HCT116 (cell line): ENCODE measurements around the gene AKIRIN2. TPM values are rescaled to one million over a fixed set of nuclear protein-coding genes. Genes with fewer than 3 reads are reported as not detected.

Experiments used
- ATAC-seq: fragments of 200-7000 bp; cut with Tn5 transposase; 2 replicates; pipeline ENCODE4 v1.9.1; 2020; ENCODE audit warnings: mild to moderate bottlenecking, moderate library complexity
- BruUV-seq: library from RNA; stranded (reverse); fragments of 400-500 nt; replicated peaks from 2 replicates; lab custom pipeline; 2021; lab: Mats Ljungman, UMichigan
- CTCF ChIA-PET: fragments of 300-600 bp; sonication (Branson Sonifier 250); formaldehyde crosslinking; loops from one replicate; lab custom pipeline; 2021; ENCODE audit warnings: antibody characterized with exemption; lab: Charles Lee
- POLR2A ChIA-PET: fragments of 300-600, 350-600 bp; sonication (Branson Sonifier 250); formaldehyde crosslinking; loops from one replicate; lab custom pipeline; 2021; ENCODE audit warnings: antibody characterized with exemption; lab: Charles Lee
- RAD21 ChIA-PET, 2 experiments: fragments of 300-600 bp; sonication (Branson Sonifier 250); formaldehyde crosslinking; loops; one replicate each; lab custom pipeline; 2023; ENCODE audit warnings: low total read pairs in 2 of 2; ENCODE audit not compliant: uncharacterized antibody in 2 of 2, unreplicated experiment in 2 of 2, low non-redundant PET in 1 of 2; lab: Charles Lee
- DNase-seq: peaks from one replicate; pipeline ENCODE4 v3.0.0-alpha.2; 2010; ENCODE audit warnings: low read depth, low spot score
- H2AFZ ChIP-seq: fragments of 200-600 bp; shearing (Covaris generic), sonication (generic); 2 replicates; pipeline ENCODE4 v1.6.1; 2017; ENCODE audit warnings: low read depth, mixed run types, mixed read lengths, antibody characterized with exemption, low read length; ENCODE audit not compliant: poor library complexity, severe bottlenecking
- H3K27ac ChIP-seq: 2 replicates; pipeline ENCODE4 v1.5.1; 2012; ENCODE audit warnings: low read depth, low read length
- H3K27me3 ChIP-seq: fragments of 200-600 bp; sonication (generic); 2 replicates; pipeline ENCODE4 v1.6.1; 2016; ENCODE audit warnings: mixed run types, low read length, mixed read lengths; ENCODE audit not compliant: insufficient read depth
- H3K36me3 ChIP-seq, 2 experiments: fragments of 200-500 bp in 1 of 2; fragments of 200-600 bp in 1 of 2; sonication (Bioruptor generic) in 1 of 2; sonication (generic) in 1 of 2; 2 replicates each; pipeline versions ENCODE4 v1.5.1 to v1.6.1; 2014 to 2016; ENCODE audit warnings: low read length in 2 of 2, inconsistent platforms in 1 of 2, mixed read lengths in 1 of 2, mixed run types in 1 of 2; ENCODE audit not compliant: insufficient read depth in 2 of 2, control insufficient read depth in 1 of 2
- H3K4me1 ChIP-seq, 2 experiments: fragments of 200-600 bp in 1 of 2; sonication (generic) in 1 of 2; 2 replicates each; pipeline versions ENCODE4 v1.5.1 to v1.6.1; 2012 to 2017; ENCODE audit warnings: low read length in 2 of 2, inconsistent platforms in 1 of 2, mild to moderate bottlenecking in 1 of 2, mixed read lengths in 1 of 2, mixed run types in 1 of 2, moderate library complexity in 1 of 2; ENCODE audit not compliant: insufficient read depth in 2 of 2, control insufficient read depth in 1 of 2
- H3K4me2 ChIP-seq: fragments of 200-600 bp; sonication (generic); 2 replicates; pipeline ENCODE4 v1.6.1; 2017; ENCODE audit warnings: mixed run types, low read length, mixed read lengths
- H3K4me3 ChIP-seq, 2 experiments: fragments of 200-600 bp in 1 of 2; sonication (generic) in 1 of 2; replicated peaks in 1 of 2; 2 replicates each; pipeline ENCODE4 v1.5.1; 2011 to 2016; ENCODE audit warnings: low read length in 2 of 2, control low read depth in 1 of 2, low read depth in 1 of 2, mild to moderate bottlenecking in 1 of 2, mixed read lengths in 1 of 2, mixed run types in 1 of 2
- H3K79me2 ChIP-seq: fragments of 200-600 bp; sonication (generic); 2 replicates; pipeline ENCODE4 v1.6.1; 2017; ENCODE audit warnings: mild to moderate bottlenecking, mixed run types, low read length, moderate library complexity, mixed read lengths; ENCODE audit not compliant: insufficient read depth
- H3K9ac ChIP-seq: fragments of 200-600 bp; sonication (generic); 2 replicates; pipeline ENCODE4 v1.6.1; 2016; ENCODE audit warnings: low read length, mixed read lengths
- H3K9me2 ChIP-seq: fragments of 200-600 bp; sonication (generic), shearing (Covaris generic); 2 replicates; pipeline ENCODE4 v1.6.1; 2017; ENCODE audit warnings: mixed run types, mild to moderate bottlenecking, moderate library complexity; ENCODE audit not compliant: insufficient read depth
- H3K9me3 ChIP-seq, 2 experiments: fragments of 200-500 bp in 1 of 2; fragments of 200-600 bp in 1 of 2; sonication (Bioruptor generic) in 1 of 2; sonication (generic) in 1 of 2; 2 replicates each; pipeline ENCODE4 v1.6.1; 2014 to 2017; ENCODE audit warnings: low read length in 2 of 2, mixed read lengths in 2 of 2, inconsistent platforms in 1 of 2, low read depth in 1 of 2, mild to moderate bottlenecking in 1 of 2, mixed run types in 1 of 2, moderate library complexity in 1 of 2; ENCODE audit not compliant: control insufficient read depth in 1 of 2, insufficient read depth in 1 of 2
- H4K20me1 ChIP-seq: fragments of 200-600 bp; sonication (generic), shearing (Covaris generic); 2 replicates; pipeline ENCODE4 v1.6.1; 2017; ENCODE audit warnings: mixed run types, mild to moderate bottlenecking, moderate library complexity; ENCODE audit not compliant: insufficient read depth
- ATF3 ChIP-seq: IDR thresholded peaks from 2 replicates; pipeline ENCODE4 v1.6.1; 2012
- FOSL1 ChIP-seq: IDR thresholded peaks from 2 replicates; pipeline ENCODE4 v1.6.1; 2012; ENCODE audit warnings: low read depth
- TCF7L2 ChIP-seq: IDR thresholded peaks from 2 replicates; pipeline ENCODE4 v1.7.0; 2011; ENCODE audit warnings: borderline replicate concordance, inconsistent platforms; ENCODE audit not compliant: insufficient read depth, insufficient read length; ENCODE audit errors: extremely low read depth
- YY1 ChIP-seq: IDR thresholded peaks from 2 replicates; pipeline ENCODE4 v1.6.1; 2011; ENCODE audit warnings: low read length, low read depth, moderate library complexity, mild to moderate bottlenecking; ENCODE audit not compliant: insufficient replicate concordance; ENCODE audit errors: extremely low read depth
- ZFX ChIP-seq: fragments of 450-650 bp; IDR thresholded peaks from 2 replicates; pipeline ENCODE4 v1.6.1; 2017
- intact Hi-C: fragments of 100-400 bp; cut with micrococcal nuclease; formaldehyde crosslinking; loops from 2 replicates; pipeline ENCODE4 v1.10.0; 2022
- total RNA-seq: library from RNA; stranded (reverse); gene quantifications from one replicate; pipeline ENCODE4 v1.2.1, GENCODE V29; 2021; ENCODE audit not compliant: unreplicated experiment

Gene AKIRIN2
- total RNA-seq, 1 experiment from 2014 or later: 54.8 TPM

GRCh38 chr6:87628424-87628823 is 73.6 kb downstream of the AKIRIN2 start:
- ATAC-seq (no peak), DNase-seq (no peak)
- Histone ChIP-seq H3K4me2 (no peak overlapping the region), H3K4me1 (no peaks in the 10 kb centered on the region), H3K79me2 (0 out of 2 replicates have a peak, but pooled peaks cover 4% of the 10 kb centered on the region), H3K27ac (no peak overlapping the region), H3K9me3 (no peaks in the 10 kb centered on the region), H3K9ac (no peak overlapping the region), H3K9me2 (no peaks in the 10 kb centered on the region), H2AFZ (no peak overlapping the region), H3K36me3 (no peaks in the 10 kb centered on the region), H3K27me3 (no peaks in the 10 kb centered on the region), H4K20me1 (no peaks in the 10 kb centered on the region), H3K4me3 (no peak overlapping the region)
- POLR2A ChIA-PET: no interaction called here
- BruUV-seq: no TSS peak
- CTCF ChIA-PET: no interaction called here
- RAD21 ChIA-PET: no interaction called here
- TF ChIP-seq ATF3 (no peak), TCF7L2 (no peak), FOSL1 (no peak), YY1 (no peak), ZFX (no peak)
- intact Hi-C loops: no loop called here

Other genes with a start within 250 kb of the AKIRIN2 start
- 29.1 TPM for gene SLC35A1, start 229.3 kb downstream of the AKIRIN2 start, total RNA-seq
- 34.8 TPM for gene RARS2, start 112.2 kb downstream of the AKIRIN2 start, total RNA-seq
- 34.2 TPM for gene ORC3, start 112.1 kb downstream of the AKIRIN2 start, total RNA-seq